ENCODE data around the gene IDS.
A peak's percentile ranks its signal among the peaks of the same experiment; 100 is the strongest.
"Not testable (repeated sequence)": the region's sequence is repeated elsewhere in the genome, so short reads cannot be mapped to it uniquely, and the experiment has no call there.

The IDS gene

GRCh38 chrX:149540131-149540620 is 35.1 kb upstream of the IDS start:
- peak; percentile 60 for DNase-seq (ENCODE audit: low read depth)
- TF ChIP-seq, protein P1, sequence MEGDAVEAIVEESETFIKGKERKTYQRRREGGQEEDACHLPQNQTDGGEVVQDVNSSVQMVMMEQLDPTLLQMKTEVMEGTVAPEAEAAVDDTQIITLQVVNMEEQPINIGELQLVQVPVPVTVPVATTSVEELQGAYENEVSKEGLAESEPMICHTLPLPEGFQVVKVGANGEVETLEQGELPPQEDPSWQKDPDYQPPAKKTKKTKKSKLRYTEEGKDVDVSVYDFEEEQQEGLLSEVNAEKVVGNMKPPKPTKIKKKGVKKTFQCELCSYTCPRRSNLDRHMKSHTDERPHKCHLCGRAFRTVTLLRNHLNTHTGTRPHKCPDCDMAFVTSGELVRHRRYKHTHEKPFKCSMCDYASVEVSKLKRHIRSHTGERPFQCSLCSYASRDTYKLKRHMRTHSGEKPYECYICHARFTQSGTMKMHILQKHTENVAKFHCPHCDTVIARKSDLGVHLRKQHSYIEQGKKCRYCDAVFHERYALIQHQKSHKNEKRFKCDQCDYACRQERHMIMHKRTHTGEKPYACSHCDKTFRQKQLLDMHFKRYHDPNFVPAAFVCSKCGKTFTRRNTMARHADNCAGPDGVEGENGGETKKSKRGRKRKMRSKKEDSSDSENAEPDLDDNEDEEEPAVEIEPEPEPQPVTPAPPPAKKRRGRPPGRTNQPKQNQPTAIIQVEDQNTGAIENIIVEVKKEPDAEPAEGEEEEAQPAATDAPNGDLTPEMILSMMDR (IDR thresholded peaks at IDR 0.05; ENCODE audit: low read depth, low read length, missing control alignments): no peak
- H3K4me3 ChIP-seq (ENCODE audit: low read depth, low read length): peak overlapping the region; percentile 75

- DNase-seq (ENCODE audit: low read depth): peak; percentile 88
- TF ChIP-seq, protein P1 (IDR thresholded peaks at IDR 0.05; ENCODE audit: low read depth, low read length, missing control alignments): no peak
These were observed 34.4 kb upstream of the IDS start for GRCh38 chrX:149539283-149540130.

DNA sequence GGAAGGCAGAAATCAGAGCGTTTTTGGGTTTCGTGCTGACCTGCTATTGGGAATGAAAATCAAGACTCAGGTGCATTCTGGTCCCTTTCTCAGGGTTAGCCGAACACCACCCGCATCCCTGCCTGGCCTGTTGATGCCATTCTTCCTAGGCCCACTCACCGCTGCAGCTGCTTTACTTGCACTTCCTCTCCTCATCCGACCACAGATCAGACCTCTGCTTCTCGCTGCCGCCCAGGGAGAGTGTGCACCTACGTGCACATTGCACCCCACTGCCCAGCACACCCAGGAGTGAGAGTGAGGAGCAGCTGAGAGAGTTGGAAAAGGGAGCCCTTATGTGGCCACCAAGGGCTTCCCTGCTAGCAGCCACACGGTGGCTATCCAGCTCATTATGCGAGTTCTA is 32.4 kb upstream of the IDS start:
- DNase-seq (ENCODE audit: low read depth); H3K4me3 ChIP-seq (ENCODE audit: low read depth, low read length): not testable (repeated sequence)

More at GRCh38 chrX:149539283-149540130, 34.4 kb upstream of the IDS start:
- H3K4me3 ChIP-seq (ENCODE audit: low read depth, low read length): peak overlapping the region; percentile 59

DNA sequence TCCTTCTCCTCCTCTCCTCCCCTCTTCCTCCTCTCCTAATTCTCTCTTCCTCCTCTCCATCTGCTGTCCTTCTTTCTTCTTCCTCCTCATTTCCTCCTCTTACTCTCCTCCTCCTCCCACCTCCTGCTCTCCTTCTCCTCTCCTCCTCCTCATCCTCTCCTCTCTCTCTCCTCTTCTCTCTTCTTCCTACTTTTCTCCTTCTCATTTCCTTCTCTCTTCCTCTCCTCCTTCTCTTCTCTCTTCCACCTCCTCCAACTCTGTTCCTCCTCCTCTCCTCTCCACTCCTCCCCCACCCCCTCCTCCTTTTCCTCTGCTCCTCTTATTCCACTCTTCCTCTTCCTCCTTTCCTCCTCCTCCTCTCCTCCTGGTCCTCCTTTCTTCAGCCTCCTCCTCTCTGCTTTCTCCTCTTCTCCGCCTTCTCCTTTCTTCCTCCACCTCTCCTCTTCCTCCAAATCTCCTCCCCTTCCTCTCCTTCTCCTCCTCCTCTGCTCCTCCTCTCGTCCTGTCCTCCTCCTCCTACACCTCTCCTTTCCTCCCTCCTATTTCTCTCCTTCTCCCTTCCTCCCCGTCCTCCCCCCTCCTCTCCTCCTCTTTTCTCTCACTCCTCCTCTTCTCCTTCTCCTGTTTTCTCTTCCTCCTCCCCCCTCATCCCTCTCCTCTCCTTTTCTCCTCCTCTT is 30.0 kb upstream of the IDS start:
- H3K4me3 ChIP-seq (ENCODE audit: low read depth, low read length); DNase-seq (ENCODE audit: low read depth): not testable (repeated sequence)

DNA sequence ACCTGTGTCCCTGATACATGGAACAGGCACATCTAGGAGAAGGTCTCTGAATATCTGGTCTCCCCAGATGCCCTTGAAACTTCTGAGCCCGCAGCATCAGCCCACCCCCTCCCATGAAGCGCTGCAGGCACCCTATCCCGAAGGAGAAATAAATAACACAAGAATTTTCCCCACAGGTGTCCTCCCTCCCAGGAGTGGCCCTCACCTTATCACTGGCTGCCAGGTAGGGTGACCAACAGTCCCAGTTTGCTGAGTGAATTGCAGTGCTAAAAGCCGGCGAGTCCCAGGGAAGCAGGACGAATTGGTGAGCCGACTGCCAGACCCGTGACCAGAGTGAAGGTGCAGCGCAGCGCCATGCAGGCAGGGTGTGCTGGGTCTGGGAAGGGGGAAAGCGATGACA is 28.9 kb upstream of the IDS start:
- not testable (repeated sequence) for H3K4me3 ChIP-seq (ENCODE audit: low read depth, low read length); DNase-seq (ENCODE audit: low read depth)

DNA sequence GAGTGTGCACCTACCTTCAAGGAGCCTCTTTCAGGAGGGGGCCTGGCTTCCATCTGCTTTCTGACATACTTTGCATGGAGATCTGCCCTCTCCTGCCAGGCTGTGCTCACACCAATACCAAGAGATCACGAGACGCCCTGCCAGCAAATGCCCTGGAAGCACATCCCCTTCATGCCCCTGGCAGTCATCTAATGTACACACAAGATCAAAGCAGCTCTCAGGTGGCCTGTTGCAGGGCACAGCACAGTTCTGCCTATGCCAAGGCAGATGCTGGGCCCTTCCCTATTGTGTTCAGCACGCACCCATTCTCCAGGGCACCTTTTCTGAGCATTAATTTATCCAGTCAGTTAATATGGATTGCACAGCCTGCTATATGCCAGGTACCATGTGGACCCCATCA is 27.8 kb upstream of the IDS start:
- DNase-seq (ENCODE audit: low read depth): not testable (repeated sequence)

DNA sequence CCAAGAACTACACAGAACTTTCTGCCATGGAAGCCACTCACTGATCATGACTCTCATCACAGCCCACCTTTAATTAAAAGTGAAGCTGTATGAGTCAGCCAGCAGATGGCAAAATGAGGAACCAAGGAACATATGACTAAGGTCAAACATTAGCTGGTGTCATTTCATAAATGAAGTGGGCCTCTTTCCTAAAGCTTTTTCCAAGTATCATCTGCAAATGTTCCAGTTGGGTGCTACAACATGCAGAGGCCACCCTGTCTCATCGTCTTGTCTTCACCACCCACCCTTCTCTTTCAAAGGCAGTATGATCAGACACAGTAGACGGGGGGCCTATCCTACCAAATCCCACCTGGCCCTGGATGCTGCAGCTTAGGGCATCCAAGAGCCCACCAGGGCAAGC is 26.5 kb upstream of the IDS start:
- H3K4me3 ChIP-seq (ENCODE audit: low read depth, low read length): no peak overlapping the region
- TF ChIP-seq, protein P1 (IDR thresholded peaks at IDR 0.05; ENCODE audit: low read depth, low read length, missing control alignments): no peak
- no peak for DNase-seq (ENCODE audit: low read depth)

More for the DNA sequence above, 27.8 kb upstream of the IDS start:
- not testable (repeated sequence) for H3K4me3 ChIP-seq (ENCODE audit: low read depth, low read length)

DNA sequence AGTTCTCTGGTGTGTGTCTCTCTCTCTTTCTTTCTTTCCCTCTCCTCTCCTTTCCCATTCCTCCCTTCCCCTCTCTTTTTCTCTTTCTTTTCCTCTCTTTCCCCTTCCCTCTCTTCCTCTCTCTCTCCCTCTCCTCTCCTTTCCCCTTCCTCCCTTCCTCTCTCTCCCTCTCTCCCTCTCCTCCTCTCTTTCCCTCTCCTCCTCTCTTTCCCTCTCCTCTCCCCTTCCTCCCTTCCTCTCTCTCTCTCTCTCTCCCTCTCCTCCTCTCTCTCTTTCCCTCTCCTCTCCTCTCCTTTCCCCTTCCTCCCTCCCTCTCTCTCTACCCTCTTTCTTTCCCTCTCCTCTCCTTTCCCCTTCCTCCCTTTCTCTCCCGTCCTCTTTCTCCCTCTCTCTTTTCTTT is 23.3 kb upstream of the IDS start:
- TF ChIP-seq, protein P1 (IDR thresholded peaks at IDR 0.05; ENCODE audit: low read depth, low read length, missing control alignments): no peak
- H3K4me3 ChIP-seq (ENCODE audit: low read depth, low read length): no peak overlapping the region
- DNase-seq (ENCODE audit: low read depth): no peak

DNA sequence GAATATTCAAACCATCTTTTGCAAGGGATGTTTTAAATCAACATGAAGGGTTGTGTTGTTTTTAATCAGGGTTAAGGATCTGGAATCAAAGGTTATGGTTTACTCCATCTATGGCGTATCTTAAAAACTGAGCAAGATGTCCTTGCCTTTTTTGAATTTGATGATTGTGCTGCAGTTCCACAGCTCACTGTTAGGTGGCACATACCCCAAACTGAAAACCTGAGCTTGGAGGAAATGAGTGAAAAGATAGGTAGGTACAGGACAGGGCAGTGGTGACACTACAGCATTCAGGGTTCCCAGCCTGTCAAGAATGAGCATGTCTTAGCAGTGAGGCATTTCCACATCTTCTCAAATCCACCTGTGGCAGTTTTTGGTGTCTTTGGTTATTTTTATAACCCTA is 22.6 kb upstream of the IDS start:
- no peak for DNase-seq (ENCODE audit: low read depth)
- TF ChIP-seq, protein P1 (IDR thresholded peaks at IDR 0.05; ENCODE audit: low read depth, low read length, missing control alignments): peak; percentile 50
- H3K4me3 ChIP-seq (ENCODE audit: low read depth, low read length): no peak overlapping the region

DNA sequence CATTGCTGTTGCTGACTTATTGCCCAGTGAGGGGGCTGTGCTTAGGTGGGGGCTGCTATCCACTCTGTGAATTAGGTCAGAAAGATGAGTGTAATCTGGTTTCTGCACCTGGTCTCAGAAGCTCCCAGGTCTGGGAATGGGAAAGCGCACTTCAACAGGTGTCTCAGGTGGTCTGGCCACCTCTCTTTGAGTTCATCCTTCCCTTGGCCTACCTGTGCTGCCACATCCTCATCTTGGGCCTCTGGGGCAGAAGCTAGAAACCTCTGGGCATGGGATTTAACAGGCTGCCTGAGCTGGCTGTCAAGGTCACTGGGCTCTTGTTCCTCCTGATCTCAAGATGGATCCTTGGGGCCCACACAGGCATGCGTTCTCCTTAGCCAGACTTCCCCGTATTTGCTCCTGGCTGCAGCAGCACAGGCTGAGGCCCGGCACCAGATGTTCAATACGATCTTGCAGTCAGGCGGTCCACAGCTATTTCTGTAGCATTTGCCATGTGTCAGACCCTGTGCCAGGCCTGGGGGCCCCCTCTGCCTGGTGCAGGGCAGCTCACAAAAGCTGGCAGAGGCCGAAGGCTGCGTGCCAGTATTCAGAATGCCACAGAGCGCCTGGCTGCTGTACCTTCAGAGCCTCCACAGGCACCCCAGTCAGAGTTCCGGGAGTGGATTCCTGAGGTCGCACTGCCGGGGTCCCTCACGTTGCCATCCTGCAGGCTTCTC is 21.4 kb upstream of the IDS start:
- not testable (repeated sequence) for DNase-seq (ENCODE audit: low read depth)

GRCh38 chrX:149525903-149526302 is 20.8 kb upstream of the IDS start:
- not testable (repeated sequence) for DNase-seq (ENCODE audit: low read depth); H3K4me3 ChIP-seq (ENCODE audit: low read depth, low read length)

More for the DNA sequence above, 21.4 kb upstream of the IDS start:
- not testable (repeated sequence) for H3K4me3 ChIP-seq (ENCODE audit: low read depth, low read length)

DNA sequence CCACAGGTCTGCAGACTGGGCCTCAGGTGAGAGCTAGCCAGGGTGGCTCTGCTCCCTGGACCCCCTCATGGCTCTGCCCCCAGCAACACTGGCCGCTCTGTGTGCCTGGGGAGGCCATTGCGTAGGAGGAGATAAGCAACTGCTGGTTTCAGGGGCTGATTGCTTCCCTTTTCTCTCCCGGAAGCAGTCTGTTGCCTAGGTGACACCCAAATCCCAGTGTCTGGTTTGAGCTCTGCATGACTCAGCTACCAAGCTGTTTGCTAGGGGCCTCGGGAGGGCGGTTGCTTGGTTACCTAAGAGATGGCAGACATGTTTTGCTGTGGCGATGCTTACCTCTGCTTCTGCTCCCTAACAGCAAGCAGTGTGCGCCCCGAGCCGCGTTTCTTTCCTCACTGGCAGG is 20.3 kb upstream of the IDS start:
- not testable (repeated sequence) for H3K4me3 ChIP-seq (ENCODE audit: low read depth, low read length); DNase-seq (ENCODE audit: low read depth)
